Right ventricle myocardium superior (tissue), 1 donor: ENCODE measurements around the gene ZNF234. TPM values are rescaled to one million over a fixed set of nuclear protein-coding genes. Genes with fewer than 3 reads are reported as not detected.
A peak's percentile ranks its signal among the peaks of the same experiment; 100 is the strongest.
"Not testable (repeated sequence)": the region's sequence is repeated elsewhere in the genome, so short reads cannot be mapped to it uniquely, and the experiment has no call there.

ENCODE experiments used
- ATAC-seq: fragments of 200-7000 bp; cut with Tn5 transposase; one replicate; pipeline ENCODE4 v1.9.1; 2020; ENCODE audit warnings: mild to moderate bottlenecking; ENCODE audit not compliant: poor library complexity
- DNase-seq: peaks from one replicate; pipeline ENCODE4 v3.0.0-alpha.2; 2020
- intact Hi-C: fragments of 100-400 bp; cut with DNase I; formaldehyde crosslinking; loops from one replicate; pipeline ENCODE4 v1.11.2; 2022
- total RNA-seq: library from RNA; stranded (reverse); fragmentation: NEBNext Ultra II Directional; extraction: Animal tissue kit (Norgen Biotek cat#: 25700); gene quantifications from one replicate; pipeline ENCODE4 v1.2.1, GENCODE V29; 2021
- donor health status: DM: no; HTN: yes; CAD: no; lungs with severe emphysema.

ZNF234 gene
- total RNA-seq, 1 donor from 2014 or later = 8.1 TPM

DNA sequence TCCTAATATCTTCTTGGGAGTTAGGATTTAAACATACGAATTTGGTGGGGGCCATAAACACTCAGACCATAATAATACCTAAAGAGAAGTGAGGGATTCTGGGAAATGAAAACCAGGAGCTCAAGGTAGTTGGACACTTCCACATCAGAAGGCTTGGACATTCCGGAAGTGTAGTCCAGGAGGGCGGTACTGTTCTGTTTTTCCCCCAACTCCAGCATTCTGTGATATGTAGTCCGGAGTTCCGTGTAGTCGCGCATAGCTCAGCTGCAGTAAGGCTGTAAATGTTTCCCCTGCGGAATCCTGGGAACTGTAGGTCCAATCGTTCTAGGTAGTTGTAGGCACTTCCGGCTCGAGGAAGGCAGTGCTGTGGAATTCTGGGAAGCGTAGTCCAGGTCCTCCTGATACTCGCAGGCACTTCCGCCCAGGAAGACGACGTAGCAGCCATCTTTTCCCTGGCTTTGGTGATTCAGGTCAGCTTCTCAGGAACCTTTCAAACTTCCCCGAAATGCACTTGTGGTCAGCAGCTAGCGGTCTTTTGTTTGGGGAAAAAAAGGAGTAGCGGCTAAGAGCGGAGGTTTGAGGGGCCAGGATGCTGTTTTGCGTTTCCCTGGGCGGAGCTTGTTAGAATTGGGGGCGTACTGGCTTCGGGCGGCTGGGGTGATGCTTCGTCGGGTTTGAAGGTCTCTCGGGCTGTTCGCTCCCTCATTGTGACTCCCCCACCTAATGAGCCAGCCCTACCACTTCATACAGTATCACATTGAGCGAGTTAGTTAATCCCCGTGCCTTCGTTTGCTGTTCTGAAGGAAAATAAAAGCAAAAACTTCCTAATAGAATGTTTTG lies 23.5 kb downstream of the ZNF234 start, which contains the start of gene ZNF226:
TSS of gene ZNF226 (plus strand) at position 428 of the 840 bp plus-strand sequence. CDS start 4,981 bp downstream, outside the sequence.
- intact Hi-C loops = loop anchor here (5.0 kb wide), 1 partner anchor 47 kb away; the partner anchor contains the start of gene ZNF227
- DNase-seq (peak; percentile 89), ATAC-seq (peak; percentile 100)

- DNase-seq, intact Hi-C loops, ATAC-seq: not testable (repeated sequence)
These were observed 29.3 kb downstream of the ZNF234 start for GRCh38 chr19:44170660-44171059.

- intact Hi-C loops = no loop called here
- ATAC-seq (no peak), DNase-seq (no peak)
These were observed 35.2 kb downstream of the ZNF234 start for GRCh38 chr19:44176590-44176989.

- ATAC-seq = no peak
- intact Hi-C loops = no loop called here
- no peak for DNase-seq
These were observed 39.6 kb downstream of the ZNF234 start for GRCh38 chr19:44180968-44181367.

- intact Hi-C loops = no loop called here
- ATAC-seq = no peak
- DNase-seq = no peak
These were observed 40.8 kb downstream of the ZNF234 start for GRCh38 chr19:44182145-44182544.

- no peak for ATAC-seq
- intact Hi-C loops = no loop called here
- no peak for DNase-seq
These were observed 48.7 kb downstream of the ZNF234 start for GRCh38 chr19:44190020-44190419.

DNA sequence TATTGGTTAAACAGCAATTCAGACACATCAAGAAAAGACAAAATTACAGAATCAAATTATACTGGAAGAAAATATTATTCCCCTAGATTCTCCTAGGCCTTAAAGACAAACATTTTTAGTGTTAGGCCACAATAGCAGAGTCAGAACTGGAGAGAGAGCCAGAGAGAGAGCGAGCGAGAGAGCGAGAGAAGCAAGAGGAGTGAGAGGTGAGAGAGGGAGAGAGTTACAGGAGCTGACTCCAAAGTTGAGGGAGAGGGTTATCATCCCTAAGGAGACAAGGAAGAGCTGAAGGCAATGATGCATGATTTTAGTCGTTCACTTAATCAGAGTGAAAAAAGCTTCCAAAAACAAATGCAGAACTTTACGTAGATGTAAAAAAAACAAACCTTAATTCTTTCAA lies 50.8 kb downstream of the ZNF234 start:
- DNase-seq (no peak), ATAC-seq (no peak)
- intact Hi-C loops = no loop called here

DNA sequence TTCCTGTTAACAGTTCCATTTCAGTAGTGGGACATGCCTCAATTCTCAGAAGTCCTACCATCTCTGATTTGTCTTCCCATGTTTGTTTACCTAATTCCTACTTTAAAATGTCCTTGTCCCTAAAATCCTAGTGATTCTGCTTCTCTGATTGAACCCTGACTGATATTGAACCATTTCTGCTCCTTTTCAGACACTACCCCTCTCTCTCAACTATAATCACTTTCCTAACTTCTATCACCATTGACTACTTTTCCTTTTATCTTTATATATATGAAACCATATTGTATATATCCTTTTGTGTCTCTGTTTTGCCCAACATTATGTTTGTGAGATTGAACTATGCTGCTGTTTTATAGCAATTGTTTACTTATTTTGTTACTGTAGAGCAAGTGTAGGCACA lies 55.4 kb downstream of the ZNF234 start:
- intact Hi-C loops = no loop called here
- ATAC-seq = no peak
- no peak for DNase-seq

DNA sequence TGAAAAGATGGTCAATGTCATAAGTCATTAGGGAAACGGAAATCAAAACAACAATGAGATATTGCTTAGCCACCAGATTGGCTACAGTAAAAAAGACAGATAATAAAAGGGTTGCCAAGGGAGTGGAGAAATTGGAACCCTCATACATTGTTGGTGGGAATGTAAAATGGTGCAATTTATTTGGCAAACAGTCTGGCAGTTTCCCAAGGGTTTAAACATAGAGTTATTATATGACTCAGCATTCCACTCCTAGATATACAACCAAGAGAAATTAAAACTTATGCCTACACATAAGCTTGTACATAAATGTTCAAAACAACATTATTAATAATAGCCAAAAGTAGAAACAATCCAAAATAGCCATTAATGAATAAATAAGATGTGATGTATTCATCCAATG lies 61.1 kb downstream of the ZNF234 start:
- ATAC-seq (no peak), DNase-seq (no peak)
- intact Hi-C loops = no loop called here

GRCh38 chr19:44202974-44203373 lies 61.6 kb downstream of the ZNF234 start:
- intact Hi-C loops = no loop called here
- ATAC-seq (no peak), DNase-seq (no peak)

DNA sequence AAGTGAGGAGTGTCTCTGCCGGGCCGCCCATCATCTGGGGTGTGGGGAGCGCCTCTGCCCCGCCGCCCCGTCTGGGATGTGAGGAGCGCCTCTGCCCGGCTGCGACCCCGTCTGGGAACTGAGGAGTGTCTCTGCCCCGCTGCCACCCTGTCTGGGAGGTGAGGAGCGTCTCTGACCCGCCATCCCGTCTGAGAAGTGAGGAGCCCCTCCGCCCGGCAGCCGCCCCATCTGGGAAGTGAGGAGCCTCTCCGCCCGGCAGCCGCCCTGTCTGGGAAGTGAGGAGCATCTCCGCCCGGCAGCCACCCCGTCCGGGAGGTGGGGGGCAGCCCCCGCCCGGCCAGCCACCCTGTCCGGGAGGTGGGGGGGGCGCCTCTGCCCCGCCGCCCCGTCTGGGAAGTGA lies 62.5 kb downstream of the ZNF234 start:
- DNase-seq, intact Hi-C loops, ATAC-seq: not testable (repeated sequence)

GRCh38 chr19:44204772-44205171 lies 63.4 kb downstream of the ZNF234 start:
- ATAC-seq (no peak), DNase-seq (no peak)
- intact Hi-C loops = no loop called here

DNA sequence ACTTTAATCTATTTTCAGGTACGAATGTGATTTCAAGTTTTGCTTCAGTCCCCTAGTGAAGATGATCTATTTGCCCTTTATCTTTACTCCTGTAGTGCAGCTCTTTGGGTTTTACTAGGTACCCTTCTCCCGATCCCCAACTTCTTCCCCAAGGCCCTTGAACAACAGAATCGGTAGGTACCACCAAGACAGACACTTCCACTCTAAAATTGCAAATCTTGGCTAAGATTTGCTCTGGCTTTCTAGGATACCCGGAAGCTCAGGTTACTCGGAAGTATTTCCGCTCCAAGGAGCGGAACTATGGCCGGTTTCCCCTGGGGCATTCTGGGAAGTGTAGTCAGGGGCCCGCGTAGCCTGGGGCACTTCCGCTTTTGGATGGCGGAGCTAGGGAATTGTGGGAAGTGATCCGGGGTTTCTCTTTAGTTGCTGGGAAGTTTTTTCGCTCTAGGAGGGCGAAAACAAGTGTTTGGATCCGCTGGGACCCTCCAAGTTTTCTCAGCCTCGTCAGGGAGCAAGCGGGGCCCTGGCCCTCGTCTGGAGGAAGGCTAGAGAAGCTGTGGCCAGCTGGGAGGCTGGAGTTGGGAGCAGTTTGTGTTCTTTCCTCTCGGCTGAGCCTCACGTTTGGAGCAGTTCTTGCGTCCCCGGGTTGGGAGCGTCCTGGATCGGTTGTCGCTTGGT lies 65.9 kb downstream of the ZNF234 start:
- DNase-seq = peak; percentile 92
- ATAC-seq = peak; percentile 98
- intact Hi-C loops = no loop called here

Other genes starting within 250 kb of the ZNF234 start
- gene ZNF45, start 206.3 kb upstream of the ZNF234 start, total RNA-seq = 6.1 TPM
- gene ZNF221, start 190.3 kb upstream of the ZNF234 start, total RNA-seq = 3.6 TPM
- gene ZNF155, start 157.4 kb upstream of the ZNF234 start, total RNA-seq = 6.5 TPM
- 2.7 TPM for gene ZNF230, start 138.6 kb upstream of the ZNF234 start, total RNA-seq
- gene ZNF222, start 116.2 kb upstream of the ZNF234 start, total RNA-seq = 2.9 TPM
- gene ZNF223, start 89.5 kb upstream of the ZNF234 start, total RNA-seq = 2.3 TPM
- gene ZNF284, start 69.4 kb upstream of the ZNF234 start, total RNA-seq = 1.6 TPM
- 9.9 TPM for gene ZNF224, start 47.2 kb upstream of the ZNF234 start, total RNA-seq
- 3.0 TPM for gene ZNF225, start 28.2 kb upstream of the ZNF234 start, total RNA-seq
- 14.9 TPM for gene ZNF226, start 23.5 kb downstream of the ZNF234 start, total RNA-seq
- gene ZNF227, start 71.0 kb downstream of the ZNF234 start, total RNA-seq = 12.6 TPM
- 6.3 TPM for gene ZNF233, start 118.3 kb downstream of the ZNF234 start, total RNA-seq
- gene ZNF235, start 163.5 kb downstream of the ZNF234 start, total RNA-seq = 3.3 TPM
- gene ZNF112, start 215.1 kb downstream of the ZNF234 start, total RNA-seq = 3.4 TPM